ENCODE measurements around the gene NECTIN3. TPM values are rescaled to one million over a fixed set of nuclear protein-coding genes. Genes with fewer than 3 reads are reported as not detected.
A peak's percentile ranks its signal among the peaks of the same experiment; 100 is the strongest.

NECTIN3 gene
- total RNA-seq (ENCODE audit: insufficient read depth, low replicate concordance), result 29.9 TPM

GRCh38 chr3:111071257-111072030, at the start of gene NECTIN3:
Gene NECTIN3 (plus strand): TSS chr3:111071816. CDS start chr3:111072018, 202 bp downstream.
- peak; percentile 97 for DNase-seq (ENCODE audit: low spot score)

GRCh38 chr3:111027868-111028267, 43.7 kb upstream of the NECTIN3 start:
- DNase-seq (ENCODE audit: low spot score), result no peak

GRCh38 chr3:111031538-111031937, 40.1 kb upstream of the NECTIN3 start:
- DNase-seq (ENCODE audit: low spot score), result no peak

GRCh38 chr3:111032677-111033076, 38.9 kb upstream of the NECTIN3 start:
- DNase-seq (ENCODE audit: low spot score), result no peak

GRCh38 chr3:111033470-111034050, 38.1 kb upstream of the NECTIN3 start:
- DNase-seq (ENCODE audit: low spot score), result no peak

GRCh38 chr3:111035316-111035715, 36.3 kb upstream of the NECTIN3 start:
- DNase-seq (ENCODE audit: low spot score), result no peak

GRCh38 chr3:111035902-111036301, 35.7 kb upstream of the NECTIN3 start:
- DNase-seq (ENCODE audit: low spot score), result no peak

- no peak for DNase-seq (ENCODE audit: low spot score)
Observed at GRCh38 chr3:111040959-111041358, 30.7 kb upstream of the NECTIN3 start.

GRCh38 chr3:111045564-111045963, 26.1 kb upstream of the NECTIN3 start:
- no peak for DNase-seq (ENCODE audit: low spot score)

- no peak for DNase-seq (ENCODE audit: low spot score)
Observed at GRCh38 chr3:111047042-111047441, 24.6 kb upstream of the NECTIN3 start.

GRCh38 chr3:111047812-111048435, 23.7 kb upstream of the NECTIN3 start:
- DNase-seq (ENCODE audit: low spot score), result no peak

- no peak for DNase-seq (ENCODE audit: low spot score)
Observed at GRCh38 chr3:111051354-111051753, 20.3 kb upstream of the NECTIN3 start.

- DNase-seq (ENCODE audit: low spot score), result no peak
Observed at GRCh38 chr3:111068574-111068973, 3.0 kb upstream of the NECTIN3 start.

GRCh38 chr3:111069974-111070771, 1.4 kb upstream of the NECTIN3 start:
- DNase-seq (ENCODE audit: low spot score), result peak; percentile 22

- DNase-seq (ENCODE audit: low spot score), result no peak
Observed at GRCh38 chr3:111070772-111071256, 802 bp upstream of the NECTIN3 start.

GRCh38 chr3:111072031-111072921, 660 bp downstream of the NECTIN3 start:
- DNase-seq (ENCODE audit: low spot score), result peak; percentile 27

- DNase-seq (ENCODE audit: low spot score), result no peak
Observed at GRCh38 chr3:111073218-111073617, 1.6 kb downstream of the NECTIN3 start.

GRCh38 chr3:111076732-111077131, 5.1 kb downstream of the NECTIN3 start:
- no peak for DNase-seq (ENCODE audit: low spot score)

- DNase-seq (ENCODE audit: low spot score), result no peak
Observed at GRCh38 chr3:111077369-111077768, 5.8 kb downstream of the NECTIN3 start.

- DNase-seq (ENCODE audit: low spot score), result peak; percentile 54
Observed at GRCh38 chr3:111080413-111080812, 8.8 kb downstream of the NECTIN3 start.

All from umbilical cord (tissue), 2 donors.